Erythroblast (primary cell): ENCODE measurements around the gene SLC39A8.

ENCODE experiments used
- GATA1 ChIP-seq: IDR thresholded peaks from 2 replicates; pipeline ENCODE4 v1.6.1; 2011; ENCODE audit warnings: low read depth, mild to moderate bottlenecking, control low read depth, low read length, moderate library complexity
- POLR2A ChIP-seq: IDR thresholded peaks from 2 replicates; pipeline ENCODE4 v1.6.1; 2011; ENCODE audit warnings: mild to moderate bottlenecking, low read length

GRCh38 chr4:102328045-102328444 lies 17.2 kb downstream of the SLC39A8 start:
- TF ChIP-seq POLR2A = no peak
- no peak for TF ChIP-seq GATA1
